Measurements from ENCODE around the gene RTL10. TPM values are rescaled to one million over a fixed set of nuclear protein-coding genes. Genes with fewer than 3 reads are reported as not detected.

The RTL10 gene
- total RNA-seq, 1 experiment from 2014 or later: 25.6 TPM

DNA sequence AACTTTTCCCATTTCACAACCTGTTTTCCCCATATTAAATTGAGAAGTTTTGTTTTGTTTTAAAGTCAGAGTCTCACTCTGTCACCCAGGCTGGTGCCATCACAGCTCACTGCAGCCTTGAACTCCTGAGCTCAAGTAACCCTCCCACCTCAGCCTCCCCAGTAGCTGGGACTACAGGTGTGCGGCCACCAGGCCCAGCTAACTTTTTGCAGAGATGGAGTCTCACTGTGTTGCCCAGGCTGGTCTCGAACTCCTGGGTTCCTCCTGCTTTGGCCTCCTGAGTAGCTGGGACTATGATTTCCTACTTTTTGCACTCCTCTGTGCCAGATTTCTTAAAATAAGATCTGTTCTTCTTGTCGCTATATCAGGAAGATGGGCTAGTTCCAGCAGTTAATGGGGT is 44.9 kb downstream of the RTL10 start:
- Histone ChIP-seq H3K27me3 (replicated peaks; ENCODE audit: insufficient read depth, low read depth, low read length, poor library complexity) (no peaks in the 10 kb centered on the region), H3K36me3 (ENCODE audit: insufficient read depth, low read length, poor library complexity, severe bottlenecking) (no peaks in the 10 kb centered on the region), H3K4me3 (ENCODE audit: low read depth, low read length, poor library complexity, severe bottlenecking) (no peak overlapping the region), H3K27ac (ENCODE audit: low read depth, low read length, poor library complexity, severe bottlenecking) (no peak overlapping the region), H3K9me3 (ENCODE audit: low read depth, low read length, poor library complexity, severe bottlenecking) (no peaks in the 10 kb centered on the region), H3K4me1 (ENCODE audit: insufficient read depth, low read length, poor library complexity, severe bottlenecking) (peaks cover 30% of the 10 kb centered on the region)
- POLR2A ChIA-PET (ENCODE audit: low non-redundant PET): no interaction called here
- DNase-seq (ENCODE audit: low spot score): no peak
- no TSS peak for BruUV-seq (replicated peaks)
- CTCF ChIA-PET: no interaction called here
- intact Hi-C loops (cut with micrococcal nuclease; ENCODE audit: unreplicated experiment): no loop called here
- TF ChIP-seq, protein P1, sequence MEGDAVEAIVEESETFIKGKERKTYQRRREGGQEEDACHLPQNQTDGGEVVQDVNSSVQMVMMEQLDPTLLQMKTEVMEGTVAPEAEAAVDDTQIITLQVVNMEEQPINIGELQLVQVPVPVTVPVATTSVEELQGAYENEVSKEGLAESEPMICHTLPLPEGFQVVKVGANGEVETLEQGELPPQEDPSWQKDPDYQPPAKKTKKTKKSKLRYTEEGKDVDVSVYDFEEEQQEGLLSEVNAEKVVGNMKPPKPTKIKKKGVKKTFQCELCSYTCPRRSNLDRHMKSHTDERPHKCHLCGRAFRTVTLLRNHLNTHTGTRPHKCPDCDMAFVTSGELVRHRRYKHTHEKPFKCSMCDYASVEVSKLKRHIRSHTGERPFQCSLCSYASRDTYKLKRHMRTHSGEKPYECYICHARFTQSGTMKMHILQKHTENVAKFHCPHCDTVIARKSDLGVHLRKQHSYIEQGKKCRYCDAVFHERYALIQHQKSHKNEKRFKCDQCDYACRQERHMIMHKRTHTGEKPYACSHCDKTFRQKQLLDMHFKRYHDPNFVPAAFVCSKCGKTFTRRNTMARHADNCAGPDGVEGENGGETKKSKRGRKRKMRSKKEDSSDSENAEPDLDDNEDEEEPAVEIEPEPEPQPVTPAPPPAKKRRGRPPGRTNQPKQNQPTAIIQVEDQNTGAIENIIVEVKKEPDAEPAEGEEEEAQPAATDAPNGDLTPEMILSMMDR (conservative IDR thresholded peaks at IDR 0.05; ENCODE audit: low read depth, low read length): no peak
- TF ChIP-seq EZH2 (IDR thresholded peaks at IDR 0.05; ENCODE audit: borderline replicate concordance, low read depth, low read length, poor library complexity, severe bottlenecking): no peak

DNA sequence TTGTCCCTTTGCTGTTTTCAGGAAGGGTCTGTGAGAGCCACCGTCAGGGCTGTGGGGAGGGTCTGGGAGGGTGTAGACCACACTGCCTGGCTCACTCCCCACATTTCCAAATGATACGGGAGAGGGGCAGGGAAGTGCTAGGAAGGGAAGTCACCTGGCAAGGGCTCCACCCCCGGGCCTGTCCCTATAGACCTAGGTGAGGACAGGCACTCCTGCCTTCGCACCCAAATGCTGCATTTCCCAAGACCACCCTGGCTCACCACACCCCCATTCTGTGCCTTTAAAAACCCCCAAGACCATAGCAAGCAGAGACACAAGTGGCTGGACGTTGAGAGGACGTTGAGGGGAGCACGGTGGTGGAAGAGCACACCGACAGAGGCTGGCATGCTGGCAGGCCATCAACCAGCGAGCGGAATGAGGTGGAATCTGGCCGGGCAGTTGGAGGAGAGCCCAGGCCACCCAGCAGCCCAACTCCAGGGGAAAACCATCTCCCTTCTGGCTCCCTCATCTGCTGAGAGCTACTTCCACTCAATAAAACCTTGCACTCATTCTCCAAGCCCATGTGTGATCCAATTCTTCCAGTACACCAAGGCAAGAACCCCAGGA is 45.7 kb downstream of the RTL10 start:
- ChIA-PET CTCF (no interaction called here), POLR2A (ENCODE audit: low non-redundant PET) (no interaction called here)
- Histone ChIP-seq H3K4me3 (ENCODE audit: low read depth, low read length, poor library complexity, severe bottlenecking) (no peak overlapping the region), H3K27me3 (replicated peaks; ENCODE audit: insufficient read depth, low read depth, low read length, poor library complexity) (no peaks in the 10 kb centered on the region), H3K4me1 (ENCODE audit: insufficient read depth, low read length, poor library complexity, severe bottlenecking) (peaks cover 30% of the 10 kb centered on the region), H3K27ac (ENCODE audit: low read depth, low read length, poor library complexity, severe bottlenecking) (no peak overlapping the region), H3K9me3 (ENCODE audit: low read depth, low read length, poor library complexity, severe bottlenecking) (no peaks in the 10 kb centered on the region), H3K36me3 (ENCODE audit: insufficient read depth, low read length, poor library complexity, severe bottlenecking) (no peaks in the 10 kb centered on the region)
- intact Hi-C loops (cut with micrococcal nuclease; ENCODE audit: unreplicated experiment): no loop called here
- no peak for TF ChIP-seq EZH2 (IDR thresholded peaks at IDR 0.05; ENCODE audit: borderline replicate concordance, low read depth, low read length, poor library complexity, severe bottlenecking)
- TF ChIP-seq, protein P1 (conservative IDR thresholded peaks at IDR 0.05; ENCODE audit: low read depth, low read length): no peak
- no peak for DNase-seq (ENCODE audit: low spot score)
- no TSS peak for BruUV-seq (replicated peaks)

DNA sequence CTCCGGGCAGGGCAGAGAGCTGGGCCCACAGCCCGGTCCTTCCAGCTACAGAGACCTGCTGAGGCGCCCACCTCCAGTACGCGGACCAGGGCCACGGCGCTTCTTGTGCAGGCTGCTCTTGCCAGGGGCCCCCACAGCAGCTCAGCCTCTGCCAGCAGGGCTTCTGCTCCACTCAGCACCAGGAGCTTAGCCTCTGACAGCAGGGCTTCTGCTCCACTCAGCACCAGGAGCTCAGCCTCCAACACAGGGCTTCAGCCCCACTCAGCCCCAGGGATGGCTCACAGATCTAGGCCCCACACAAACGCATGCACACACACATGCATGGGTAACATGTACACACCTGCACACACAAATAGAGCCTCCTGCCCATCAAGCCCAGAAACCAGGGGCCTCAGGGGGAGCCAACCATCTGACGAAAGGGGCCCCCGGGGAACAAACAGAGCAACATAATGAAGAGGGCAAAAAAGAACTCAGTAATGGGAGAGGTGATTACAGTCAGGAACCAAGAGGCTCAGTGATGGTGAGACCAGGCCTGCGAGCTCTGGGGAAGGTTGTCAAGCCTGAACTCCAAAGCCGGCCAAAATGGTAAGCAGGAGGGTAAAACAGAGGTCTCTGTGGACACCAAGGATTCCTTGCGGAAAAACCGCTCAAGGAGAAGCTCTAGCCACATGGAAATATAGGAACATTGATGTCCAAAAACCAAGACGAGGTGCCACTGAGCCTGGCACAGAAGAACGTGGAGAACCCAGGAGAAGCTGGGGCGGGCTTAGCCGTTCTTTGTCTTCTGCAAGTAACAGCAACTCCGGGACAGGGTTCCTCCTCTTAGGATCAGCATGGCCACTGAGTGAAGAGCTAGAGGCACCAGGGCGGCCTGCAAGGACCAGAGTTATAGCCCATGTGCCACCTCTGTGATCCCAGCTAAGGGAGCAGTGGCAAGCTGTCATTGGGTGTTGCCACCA is 46.5 kb downstream of the RTL10 start:
- BruUV-seq (replicated peaks): no TSS peak
- no peak for DNase-seq (ENCODE audit: low spot score)
- Histone ChIP-seq H3K9me3 (ENCODE audit: low read depth, low read length, poor library complexity, severe bottlenecking) (no peaks in the 10 kb centered on the region), H3K27ac (ENCODE audit: low read depth, low read length, poor library complexity, severe bottlenecking) (no peak overlapping the region), H3K4me3 (ENCODE audit: low read depth, low read length, poor library complexity, severe bottlenecking) (no peak overlapping the region), H3K4me1 (ENCODE audit: insufficient read depth, low read length, poor library complexity, severe bottlenecking) (peaks cover 30% of the 10 kb centered on the region), H3K27me3 (replicated peaks; ENCODE audit: insufficient read depth, low read depth, low read length, poor library complexity) (no peaks in the 10 kb centered on the region), H3K36me3 (ENCODE audit: insufficient read depth, low read length, poor library complexity, severe bottlenecking) (no peaks in the 10 kb centered on the region)
- CTCF ChIA-PET: no interaction called here
- intact Hi-C loops (cut with micrococcal nuclease; ENCODE audit: unreplicated experiment): no loop called here
- POLR2A ChIA-PET (ENCODE audit: low non-redundant PET): no interaction called here
- TF ChIP-seq, protein P1 (conservative IDR thresholded peaks at IDR 0.05; ENCODE audit: low read depth, low read length): no peak
- no peak for TF ChIP-seq EZH2 (IDR thresholded peaks at IDR 0.05; ENCODE audit: borderline replicate concordance, low read depth, low read length, poor library complexity, severe bottlenecking)
